Stomach (tissue), 9 donors: Measurements from ENCODE around the gene MTMR2. TPM values are rescaled to one million over a fixed set of nuclear protein-coding genes. Genes with fewer than 3 reads are reported as not detected.

Experiments used
- DNase-seq, 2 donors: peaks; one replicate each; pipeline versions ENCODE4 v3.0.0 to v3.0.0-alpha.2; 2013 to 2019
- H3K27ac ChIP-seq, 5 donors: fragments of 200-600 bp in 4 of 5; sonication (generic) in 4 of 5; one replicate each; pipeline ENCODE4 v1.5.1; 2013 to 2019; ENCODE audit warnings: mild to moderate bottlenecking in 1 of 5, moderate library complexity in 1 of 5
- H3K27me3 ChIP-seq, 3 donors: fragments of 200-600 bp; sonication (generic); one replicate each; pipeline ENCODE4 v1.5.1; 2017 to 2019; ENCODE audit warnings: mixed run types in 1 of 3
- H3K36me3 ChIP-seq, 4 donors: fragments of 200-600 bp; sonication (generic); 1 replicate in 3 of 4; 2 replicates in 1 of 4; pipeline ENCODE4 v1.5.1; 2016 to 2019
- H3K4me1 ChIP-seq, 4 donors: fragments of 200-600 bp; sonication (generic); one replicate each; pipeline ENCODE4 v1.5.1; 2016 to 2019
- H3K4me3 ChIP-seq, 4 donors: fragments of 200-600 bp; sonication (generic) in 3 of 4; one replicate each; pipeline ENCODE4 v1.5.1; 2016 to 2019; ENCODE audit warnings: mild to moderate bottlenecking in 1 of 4
- H3K9me3 ChIP-seq, 4 donors: fragments of 200-600 bp; sonication (generic); one replicate each; pipeline ENCODE4 v1.5.1; 2016 to 2019
- CTCF ChIP-seq, 7 experiments: fragments of 450-650 bp in 4 of 7; fragments of 200-600 bp in 3 of 7; sonication (generic) in 3 of 7; IDR thresholded peaks; one replicate each; pipeline ENCODE4 v1.5.1; 2016 to 2019; ENCODE audit warnings: antibody characterized with exemption in 7 of 7, control low read depth in 2 of 7, mild to moderate bottlenecking in 1 of 7
- EP300 ChIP-seq: sonication (generic); formaldehyde crosslinking; IDR thresholded peaks from one replicate; pipeline ENCODE4 v1.6.1; 2017; ENCODE audit warnings: antibody characterized with exemption
- POLR2A ChIP-seq, 4 donors: fragments of 450-650 bp; IDR thresholded peaks; one replicate each; pipeline ENCODE4 v1.6.1; 2016; ENCODE audit warnings: antibody characterized with exemption in 4 of 4, control low read depth in 2 of 4, mild to moderate bottlenecking in 1 of 4, moderate library complexity in 1 of 4
- POLR2AphosphoS5 ChIP-seq, 3 donors: sonication (generic); formaldehyde crosslinking; IDR thresholded peaks; one replicate each; pipeline ENCODE4 v1.6.1; 2016; ENCODE audit warnings: antibody characterized with exemption in 3 of 3
- WGBS, 5 donors: extraction: QIAGEN DNeasy Blood & Tissue Kit in 3 of 5; methylation state at CpG; one replicate each; pipeline versions ENCODE4 v1.1.5 to v1.1.7; 2013 to 2018; 5-methylcytosine and 5-hydroxymethylcytosine counted together
- intact Hi-C: fragments of 100-400 bp; cut with DNase I; formaldehyde crosslinking; loops from one replicate; pipeline ENCODE4 v1.15.1; 2023; ENCODE audit warnings: low total_unique reads
- polyA plus RNA-seq, 3 donors: library from polyadenylated mRNA; stranded (reverse); fragments of 200-250 nt; gene quantifications; one replicate each; pipeline ENCODE4 v1.2.3, GENCODE V29; 2013
- total RNA-seq, 5 donors: library from RNA; depleted of rRNA; stranded (reverse); fragments of >200 nt; gene quantifications; one replicate each; pipeline versions ENCODE4 v1.1.0 to v1.2.3, GENCODE V29; 2014 to 2016
- donor health status: healthy with polysubstance abuse.
- donor health status: Bipolar disorder and iron deficiency.
- donor health status: healthy.

MTMR2 gene
- total and polyA plus RNA-seq, 8 donors: 4.9 to 201 (median 20.1) TPM

DNA sequence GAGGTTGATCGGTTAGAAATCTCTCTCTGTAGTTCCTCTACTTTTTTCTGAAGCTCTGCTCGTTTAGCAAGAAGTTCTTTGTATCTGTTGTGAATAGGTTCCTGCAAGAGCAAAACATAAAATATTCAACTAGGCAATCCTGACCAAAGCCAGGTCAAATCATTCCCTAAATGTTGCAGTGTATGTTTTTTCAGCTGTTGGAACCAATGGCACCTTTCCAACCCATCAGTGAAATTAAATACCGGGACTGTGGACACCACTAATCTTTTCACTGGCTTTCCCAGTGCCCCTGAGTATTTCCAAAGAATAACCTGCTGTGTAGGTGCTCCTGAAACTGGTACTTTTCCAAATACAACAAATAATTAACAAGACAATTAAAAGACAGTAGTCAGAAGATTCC is 88.6 kb downstream of the MTMR2 start:
- Histone ChIP-seq H3K27me3 (no peaks in the 10 kb centered on the region), H3K27ac (peak overlapping the region in 1 of 5 donors; percentile 29), H3K9me3 (no peaks in the 10 kb centered on the region), H3K4me3 (no peak overlapping the region), H3K36me3 (peaks cover 0 to 82% (median 77%) of the 10 kb centered on the region in 4 donors), H3K4me1 (peaks cover 0 to 17% (median 6%) of the 10 kb centered on the region in 4 donors)
- TF ChIP-seq POLR2A (IDR thresholded peaks at IDR 0.05): no peak
- TF ChIP-seq POLR2AphosphoS5 (IDR thresholded peaks at IDR 0.05): no peak
- TF ChIP-seq CTCF (IDR thresholded peaks at IDR 0.05): no peak
- intact Hi-C loops: loop anchor here (10.0 kb wide), 1 partner anchor 589 kb away; no protein-coding TSS in a partner anchor
- DNase-seq: peak in 1 of 2 donors; percentile 14
- 42 to 58% (median 51%) methylated on average over 3 of the region's 3 CpGs for WGBS, 5 donors

DNA sequence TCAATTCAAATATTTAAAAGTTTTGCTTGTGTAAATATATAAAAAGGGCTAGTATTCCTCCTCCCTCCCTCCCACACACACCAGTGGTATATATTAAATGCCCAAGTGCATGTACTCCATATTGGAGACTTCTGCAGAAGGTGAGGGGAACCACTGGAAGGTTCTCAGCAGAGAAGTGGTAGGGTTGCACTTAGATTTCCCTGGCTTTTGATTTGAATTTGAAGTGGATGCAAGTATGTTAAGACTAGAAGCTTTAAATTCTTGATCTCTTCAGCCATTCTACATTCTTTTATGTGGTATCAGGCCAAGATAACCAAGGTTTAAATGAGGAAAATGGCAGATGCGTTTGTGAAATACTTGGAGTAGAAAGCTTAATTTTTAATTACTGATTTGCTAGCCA is 90.5 kb downstream of the MTMR2 start:
- Histone ChIP-seq H3K4me3 (no peak overlapping the region), H3K27ac (no peak overlapping the region), H3K9me3 (no peaks in the 10 kb centered on the region), H3K4me1 (peaks cover 0 to 17% (median 6%) of the 10 kb centered on the region in 4 donors), H3K27me3 (no peaks in the 10 kb centered on the region), H3K36me3 (peaks cover 7 to 89% (median 85%) of the 10 kb centered on the region in 4 donors)
- 0 to 88% (median 49%) methylated on average over 1 of the region's 1 CpG for WGBS, 5 donors
- no peak for DNase-seq
- TF ChIP-seq CTCF (IDR thresholded peaks at IDR 0.05) (no peak), EP300 (no peak), POLR2AphosphoS5 (IDR thresholded peaks at IDR 0.05) (no peak), POLR2A (IDR thresholded peaks at IDR 0.05) (no peak)
- intact Hi-C loops: loop anchor here (10.0 kb wide), 1 partner anchor 591 kb away; no protein-coding TSS in a partner anchor

- H3K4me1 ChIP-seq: peaks cover 0 to 17% (median 6%) of the 10 kb centered on the region in 4 donors
- H3K27ac ChIP-seq: no peak overlapping the region
- TF ChIP-seq POLR2AphosphoS5 (IDR thresholded peaks at IDR 0.05): no peak
- DNase-seq: no peak
- no peaks in the 10 kb centered on the region for H3K27me3 ChIP-seq
- H3K36me3 ChIP-seq: peaks cover 8 to 90% (median 84%) of the 10 kb centered on the region in 4 donors
- H3K4me3 ChIP-seq: no peak overlapping the region
- WGBS, 5 donors: 61 to 71% (median 62%) methylated on average over 3 of the region's 3 CpGs
- intact Hi-C loops: loop anchor here (10.0 kb wide), 1 partner anchor 592 kb away; no protein-coding TSS in a partner anchor
- no peaks in the 10 kb centered on the region for H3K9me3 ChIP-seq
Observed at GRCh38 chr11:95832763-95833162, 91.1 kb downstream of the MTMR2 start.

DNA sequence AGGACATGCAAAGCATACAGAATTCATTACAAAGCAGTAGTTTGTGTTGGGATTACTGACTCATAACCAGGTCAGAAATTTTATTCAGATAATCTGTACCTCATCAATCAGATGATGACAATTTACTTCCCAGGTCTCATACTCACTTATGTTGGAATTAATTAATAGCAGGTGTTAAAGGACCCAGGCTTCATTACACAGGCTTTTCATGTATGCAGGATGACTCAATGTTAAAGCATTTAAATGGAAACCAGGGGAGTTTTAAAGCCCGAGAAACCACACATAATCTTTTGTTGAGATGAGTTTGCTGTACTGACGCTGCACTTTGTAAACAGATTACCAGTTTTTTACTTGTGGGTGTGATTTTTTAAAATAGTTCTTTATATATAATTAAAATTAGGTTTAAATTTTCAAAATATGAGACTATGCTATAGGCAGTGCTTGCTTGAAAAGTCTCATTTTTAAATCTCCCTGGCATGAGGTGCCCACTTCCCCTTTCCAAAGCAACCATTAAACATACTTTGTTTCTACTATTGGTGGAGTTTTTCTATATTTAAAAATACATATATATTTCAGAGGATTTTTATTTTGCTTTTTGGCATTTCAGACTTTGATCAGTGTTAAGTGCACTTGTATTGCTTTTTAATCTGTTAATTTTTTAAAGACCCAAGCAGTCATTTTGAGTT is 92.6 kb downstream of the MTMR2 start:
- TF ChIP-seq POLR2AphosphoS5 (IDR thresholded peaks at IDR 0.05) (no peak), POLR2A (IDR thresholded peaks at IDR 0.05) (no peak), CTCF (IDR thresholded peaks at IDR 0.05) (no peak), EP300 (no peak)
- Histone ChIP-seq H3K27me3 (no peaks in the 10 kb centered on the region), H3K27ac (no peak overlapping the region), H3K4me3 (no peak overlapping the region), H3K9me3 (no peaks in the 10 kb centered on the region), H3K36me3 (peaks cover 8 to 86% (median 84%) of the 10 kb centered on the region in 4 donors), H3K4me1 (peaks cover 0 to 14% (median 5%) of the 10 kb centered on the region in 4 donors)
- intact Hi-C loops: loop anchor here (10.0 kb wide), 1 partner anchor 593 kb away; no protein-coding TSS in a partner anchor
- peak in 1 of 2 donors; percentile 49 for DNase-seq
- 34 to 58% (median 43%) methylated on average over 2 of the region's 2 CpGs for WGBS, 5 donors
